Uterus (tissue), 4 donors: ENCODE data around the gene CMBL. TPM values are rescaled to one million over a fixed set of nuclear protein-coding genes. Genes with fewer than 3 reads are reported as not detected.

ENCODE experiments used
- DNase-seq, 2 donors: peaks; one replicate each; pipeline ENCODE4 v3.0.0-alpha.2; 2019 to 2020
- H3K27ac ChIP-seq, 2 donors: fragments of 200-600 bp; sonication (generic); 1 replicate in 1 of 2; 2 replicates in 1 of 2; pipeline ENCODE4 v1.5.1; 2016 to 2018
- H3K27me3 ChIP-seq, 2 donors: fragments of 200-600 bp; sonication (generic); one replicate each; pipeline ENCODE4 v1.5.1; 2018 to 2019; ENCODE audit warnings: control low read depth in 1 of 2
- H3K36me3 ChIP-seq, 2 donors: fragments of 200-600 bp; sonication (generic); one replicate each; pipeline ENCODE4 v1.5.1; 2019; ENCODE audit warnings: control low read depth in 1 of 2
- H3K4me1 ChIP-seq, 2 donors: fragments of 200-600 bp; sonication (generic); one replicate each; pipeline ENCODE4 v1.5.1; 2018 to 2019; ENCODE audit warnings: control low read depth in 1 of 2
- H3K4me3 ChIP-seq, 2 donors: fragments of 200-600 bp; sonication (generic); 1 replicate in 1 of 2; 2 replicates in 1 of 2; pipeline ENCODE4 v1.5.1; 2018 to 2019; ENCODE audit warnings: mild to moderate bottlenecking in 1 of 2
- H3K9me3 ChIP-seq, 2 donors: fragments of 200-600 bp; sonication (generic); one replicate each; pipeline ENCODE4 v1.5.1; 2019; ENCODE audit warnings: control low read depth in 1 of 2
- POLR2A ChIP-seq, 2 donors: fragments of 450-650 bp; IDR thresholded peaks; one replicate each; pipeline ENCODE4 v1.6.1; 2016; ENCODE audit warnings: antibody characterized with exemption in 2 of 2, mild to moderate bottlenecking in 1 of 2, moderate library complexity in 1 of 2
- intact Hi-C: fragments of 100-400 bp; cut with DNase I; formaldehyde crosslinking; loops from one replicate; pipeline ENCODE4 v1.15.1; 2023; ENCODE audit warnings: low total_unique reads
- total RNA-seq, 4 donors: library from RNA; depleted of rRNA in 3 of 4; stranded (reverse); fragments of >200 nt in 3 of 4; gene quantifications; one replicate each; pipeline versions ENCODE4 v1.1.0 to v1.2.4, GENCODE V29; 2014 to 2023
- TF ChIP-seq, protein P1 (sequence below), 4 experiments: fragments of 200-600 bp in 2 of 4; fragments of 450-650 bp in 2 of 4; sonication (generic) in 2 of 4; IDR thresholded peaks; one replicate each; pipeline ENCODE4 v1.5.1; 2016 to 2019; ENCODE audit warnings: antibody characterized with exemption in 4 of 4, mild to moderate bottlenecking in 2 of 4, moderate library complexity in 1 of 4
- donor health status: DM: yes; HTN: yes; CAD: no.

The CMBL gene
- total RNA-seq, 4 donors from 2014 or later, result 1.5 to 20.3 (median 9.1) TPM

DNA sequence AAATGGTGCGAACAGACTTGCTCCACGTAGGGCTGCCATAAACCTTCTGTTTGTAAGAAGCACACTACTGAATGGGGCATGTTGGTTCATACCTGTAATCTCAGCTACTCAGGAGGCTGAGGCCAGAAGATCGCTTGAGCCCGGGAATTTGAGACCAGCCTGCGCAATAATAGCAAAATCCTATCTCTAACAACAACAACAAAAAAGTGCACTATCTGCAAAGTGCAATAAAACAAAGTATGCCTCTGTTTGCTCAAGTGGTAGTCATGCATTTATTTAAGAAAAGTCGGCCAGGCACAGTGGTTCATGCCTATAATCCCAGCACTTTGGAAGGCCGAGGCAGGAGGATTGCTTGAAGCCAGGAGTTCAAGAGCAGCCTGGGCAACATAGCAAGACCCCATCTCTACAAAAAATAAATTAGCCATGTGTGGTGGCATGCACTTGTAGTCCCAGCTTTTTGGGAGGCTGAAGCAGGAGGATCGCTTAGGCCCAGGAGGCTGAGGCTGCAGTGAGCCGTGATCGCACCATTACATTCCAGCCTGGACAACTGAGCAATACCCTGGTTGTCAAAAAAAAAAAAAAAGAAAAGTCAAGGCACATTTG, 63.3 kb downstream of the CMBL start:
- no peaks in the 10 kb centered on the region for H3K27me3 ChIP-seq
- H3K27ac ChIP-seq, result no peak overlapping the region
- no peaks in the 10 kb centered on the region for H3K9me3 ChIP-seq
- intact Hi-C loops, result no loop called here
- DNase-seq, result no peak
- no peak overlapping the region for H3K4me3 ChIP-seq
- no peak for TF ChIP-seq POLR2A (IDR thresholded peaks at IDR 0.05)
- TF ChIP-seq, protein P1, sequence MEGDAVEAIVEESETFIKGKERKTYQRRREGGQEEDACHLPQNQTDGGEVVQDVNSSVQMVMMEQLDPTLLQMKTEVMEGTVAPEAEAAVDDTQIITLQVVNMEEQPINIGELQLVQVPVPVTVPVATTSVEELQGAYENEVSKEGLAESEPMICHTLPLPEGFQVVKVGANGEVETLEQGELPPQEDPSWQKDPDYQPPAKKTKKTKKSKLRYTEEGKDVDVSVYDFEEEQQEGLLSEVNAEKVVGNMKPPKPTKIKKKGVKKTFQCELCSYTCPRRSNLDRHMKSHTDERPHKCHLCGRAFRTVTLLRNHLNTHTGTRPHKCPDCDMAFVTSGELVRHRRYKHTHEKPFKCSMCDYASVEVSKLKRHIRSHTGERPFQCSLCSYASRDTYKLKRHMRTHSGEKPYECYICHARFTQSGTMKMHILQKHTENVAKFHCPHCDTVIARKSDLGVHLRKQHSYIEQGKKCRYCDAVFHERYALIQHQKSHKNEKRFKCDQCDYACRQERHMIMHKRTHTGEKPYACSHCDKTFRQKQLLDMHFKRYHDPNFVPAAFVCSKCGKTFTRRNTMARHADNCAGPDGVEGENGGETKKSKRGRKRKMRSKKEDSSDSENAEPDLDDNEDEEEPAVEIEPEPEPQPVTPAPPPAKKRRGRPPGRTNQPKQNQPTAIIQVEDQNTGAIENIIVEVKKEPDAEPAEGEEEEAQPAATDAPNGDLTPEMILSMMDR (IDR thresholded peaks at IDR 0.05), result no peak
- H3K4me1 ChIP-seq, result no peaks in the 10 kb centered on the region
- H3K36me3 ChIP-seq, result no peaks in the 10 kb centered on the region

- Histone ChIP-seq H3K27ac (no peak overlapping the region), H3K4me1 (no peaks in the 10 kb centered on the region), H3K36me3 (no peaks in the 10 kb centered on the region), H3K9me3 (no peaks in the 10 kb centered on the region), H3K27me3 (no peaks in the 10 kb centered on the region), H3K4me3 (no peak overlapping the region)
- no peak for DNase-seq
- intact Hi-C loops, result no loop called here
- TF ChIP-seq, protein P1 (IDR thresholded peaks at IDR 0.05), result no peak
- TF ChIP-seq POLR2A (IDR thresholded peaks at IDR 0.05), result no peak
Measured at GRCh38 chr5:10243660-10244240, 64.0 kb downstream of the CMBL start.

GRCh38 chr5:10235350-10235749, 72.4 kb downstream of the CMBL start:
- H3K36me3 ChIP-seq, result no peaks in the 10 kb centered on the region
- no peak overlapping the region for H3K4me3 ChIP-seq
- no peak overlapping the region for H3K27ac ChIP-seq
- intact Hi-C loops, result no loop called here
- no peak for DNase-seq
- H3K27me3 ChIP-seq, result no peaks in the 10 kb centered on the region
- no peaks in the 10 kb centered on the region for H3K4me1 ChIP-seq
- TF ChIP-seq, protein P1 (IDR thresholded peaks at IDR 0.05), result no peak
- no peak for TF ChIP-seq POLR2A (IDR thresholded peaks at IDR 0.05)
- no peaks in the 10 kb centered on the region for H3K9me3 ChIP-seq

- intact Hi-C loops, result no loop called here
- Histone ChIP-seq H3K27ac (no peak overlapping the region), H3K27me3 (no peaks in the 10 kb centered on the region), H3K36me3 (no peaks in the 10 kb centered on the region), H3K4me1 (no peaks in the 10 kb centered on the region), H3K4me3 (no peak overlapping the region), H3K9me3 (no peaks in the 10 kb centered on the region)
- no peak for DNase-seq
- TF ChIP-seq, protein P1 (IDR thresholded peaks at IDR 0.05), result no peak
- no peak for TF ChIP-seq POLR2A (IDR thresholded peaks at IDR 0.05)
Measured at GRCh38 chr5:10233505-10233904, 74.2 kb downstream of the CMBL start.

- H3K4me3 ChIP-seq, result no peak overlapping the region
Measured at GRCh38 chr5:10233011-10233410, 74.7 kb downstream of the CMBL start.

More at GRCh38 chr5:10233011-10233410, 74.7 kb downstream of the CMBL start:
- Histone ChIP-seq H3K4me1 (no peaks in the 10 kb centered on the region), H3K27ac (no peak overlapping the region), H3K36me3 (no peaks in the 10 kb centered on the region), H3K27me3 (no peaks in the 10 kb centered on the region), H3K9me3 (no peaks in the 10 kb centered on the region)
- intact Hi-C loops, result no loop called here
- no peak for DNase-seq
- TF ChIP-seq, protein P1 (IDR thresholded peaks at IDR 0.05), result no peak
- TF ChIP-seq POLR2A (IDR thresholded peaks at IDR 0.05), result no peak
